IMR-90 (cell line): ENCODE measurements around the gene ZXDC. TPM values are rescaled to one million over a fixed set of nuclear protein-coding genes. Genes with fewer than 3 reads are reported as not detected.

ENCODE experiments used
- ATAC-seq: fragments of 200-7000 bp; cut with Tn5 transposase; 2 replicates; pipeline ENCODE4 v1.9.1; 2020; ENCODE audit warnings: low read depth, mild to moderate bottlenecking, moderate library complexity
- BruUV-seq: library from RNA; stranded (reverse); fragments of 400-500 nt; replicated peaks from 2 replicates; lab custom pipeline; 2021; lab: Mats Ljungman, UMichigan
- CTCF ChIA-PET: fragments of 300-600 bp; formaldehyde crosslinking; extraction: SDS; loops from one replicate; lab custom pipeline; 2021; ENCODE audit warnings: antibody characterized with exemption; lab: Yijun Ruan, JAX
- POLR2A ChIA-PET: fragments of 300-600 bp; sonication (Branson Sonifier 250); formaldehyde crosslinking; loops from one replicate; lab custom pipeline; 2022; ENCODE audit warnings: antibody characterized with exemption; ENCODE audit not compliant: unreplicated experiment; lab: Charles Lee
- DNase-seq: peaks from one replicate; pipeline ENCODE4 v3.0.0; 2013
- H2AFZ ChIP-seq: replicated peaks from 2 replicates; pipeline ENCODE3; 2013; ENCODE audit warnings: low read length, mild to moderate bottlenecking; ENCODE audit not compliant: poor library complexity
- H2AK5ac ChIP-seq: 2 replicates; pipeline ENCODE4 v1.6.1; 2013; ENCODE audit warnings: low read depth, low read length, inconsistent platforms
- H2AK9ac ChIP-seq: replicated peaks from 2 replicates; pipeline ENCODE3; 2013; ENCODE audit warnings: mild to moderate bottlenecking, low read depth, low read length, moderate library complexity; ENCODE audit not compliant: poor library complexity
- H2BK120ac ChIP-seq: 2 replicates; pipeline ENCODE4 v1.6.1; 2013; ENCODE audit warnings: low read depth, low read length, inconsistent platforms
- H2BK15ac ChIP-seq: 3 replicates; pipeline ENCODE4 v1.6.1; 2013; ENCODE audit warnings: low read depth, low read length, inconsistent platforms
- H2BK20ac ChIP-seq: 2 replicates; pipeline ENCODE4 v1.6.1; 2013; ENCODE audit warnings: low read depth, mild to moderate bottlenecking, inconsistent platforms, low read length, moderate library complexity
- H2BK5ac ChIP-seq: 2 replicates; pipeline ENCODE4 v1.6.1; 2013; ENCODE audit warnings: mild to moderate bottlenecking, low read depth, low read length, inconsistent platforms; ENCODE audit not compliant: poor library complexity, severe bottlenecking
- H3K14ac ChIP-seq: replicated peaks from 2 replicates; pipeline ENCODE4 v1.6.1; 2013; ENCODE audit warnings: low read depth, low read length, inconsistent platforms
- H3K18ac ChIP-seq: 2 replicates; pipeline ENCODE4 v1.6.1; 2013; ENCODE audit warnings: low read depth, low read length, control low read depth
- H3K23ac ChIP-seq: 2 replicates; pipeline ENCODE4 v1.6.1; 2013; ENCODE audit warnings: low read depth, low read length, inconsistent platforms
- H3K27ac ChIP-seq: 2 replicates; pipeline ENCODE4 v1.5.1; 2013; ENCODE audit warnings: mild to moderate bottlenecking, control low read depth, low read length; ENCODE audit not compliant: insufficient read depth
- H3K27me3 ChIP-seq: 2 replicates; pipeline ENCODE4 v1.6.1; 2013; ENCODE audit warnings: low read length; ENCODE audit not compliant: control insufficient read depth, insufficient read depth
- H3K36me3 ChIP-seq: 2 replicates; pipeline ENCODE4 v1.6.1; 2013; ENCODE audit warnings: low read length, mixed read lengths; ENCODE audit not compliant: control insufficient read depth, insufficient read depth
- H3K4ac ChIP-seq: 2 replicates; pipeline ENCODE4 v1.6.1; 2013; ENCODE audit warnings: low read depth, low read length, inconsistent platforms
- H3K4me1 ChIP-seq: 2 replicates; pipeline ENCODE4 v1.6.1; 2013; ENCODE audit warnings: low read length, mixed read lengths; ENCODE audit not compliant: control insufficient read depth, insufficient read depth
- H3K4me2 ChIP-seq: 2 replicates; pipeline ENCODE4 v1.6.1; 2013; ENCODE audit warnings: low read depth, mild to moderate bottlenecking, control low read depth, low read length, moderate library complexity
- H3K4me3 ChIP-seq: 2 replicates; pipeline ENCODE4 v1.5.1; 2013; ENCODE audit warnings: low read depth, mild to moderate bottlenecking, control low read depth, low read length, moderate library complexity; ENCODE audit not compliant: insufficient read depth
- H3K56ac ChIP-seq: 2 replicates; pipeline ENCODE4 v1.6.1; 2013; ENCODE audit warnings: low read length, inconsistent platforms; ENCODE audit not compliant: insufficient read depth; ENCODE audit errors: extremely low read depth
- H3K79me1 ChIP-seq, 2 experiments: 2 replicates each; pipeline ENCODE4 v1.6.1; 2013; ENCODE audit warnings: low read length in 2 of 2, inconsistent platforms in 1 of 2, low read depth in 1 of 2
- H3K9ac ChIP-seq: 2 replicates; pipeline ENCODE4 v1.6.1; 2013; ENCODE audit warnings: low read depth, low read length, control low read depth
- H3K9me1 ChIP-seq: 2 replicates; pipeline ENCODE4 v1.6.1; 2013; ENCODE audit warnings: low read length, inconsistent platforms; ENCODE audit not compliant: insufficient read depth
- H3K9me3 ChIP-seq: 2 replicates; pipeline ENCODE4 v1.6.1; 2013; ENCODE audit warnings: low read length; ENCODE audit not compliant: control insufficient read depth, insufficient read depth
- H4K20me1 ChIP-seq: 2 replicates; pipeline ENCODE4 v1.6.1; 2013; ENCODE audit warnings: low read length, inconsistent platforms; ENCODE audit not compliant: insufficient read depth
- H4K5ac ChIP-seq: 2 replicates; pipeline ENCODE4 v1.6.1; 2013; ENCODE audit warnings: mild to moderate bottlenecking, low read depth, low read length, control low read depth
- H4K8ac ChIP-seq, 2 experiments: 2 replicates each; pipeline ENCODE4 v1.6.1; 2013; ENCODE audit warnings: low read depth in 2 of 2, low read length in 2 of 2, control low read depth in 1 of 2, inconsistent platforms in 1 of 2
- H4K91ac ChIP-seq: 2 replicates; pipeline ENCODE4 v1.6.1; 2013; ENCODE audit warnings: low read depth, low read length, inconsistent platforms; ENCODE audit not compliant: insufficient read depth
- BHLHE40 ChIP-seq: fragments of 150-350 bp; IDR thresholded peaks from 2 replicates; pipeline ENCODE4 v1.6.1; 2016; ENCODE audit warnings: mild to moderate bottlenecking, low read depth, low read length
- CEBPB ChIP-seq: IDR thresholded peaks from 2 replicates; pipeline ENCODE4 v1.6.1; 2012; ENCODE audit warnings: low read depth, low read length, improper control_type of control experiment
- CHD1 ChIP-seq: IDR thresholded peaks from 2 replicates; pipeline ENCODE4 v1.6.1; 2012; ENCODE audit warnings: low read depth, low read length, improper control_type of control experiment
- FOS ChIP-seq: fragments of 150-350 bp; IDR thresholded peaks from 2 replicates; pipeline ENCODE4 v1.6.1; 2016; ENCODE audit warnings: low read depth, low read length
- MAFK ChIP-seq: IDR thresholded peaks from 2 replicates; pipeline ENCODE4 v1.6.1; 2012; ENCODE audit warnings: low read depth, low read length, improper control_type of control experiment
- MAZ ChIP-seq: IDR thresholded peaks from 2 replicates; pipeline ENCODE4 v1.6.1; 2012; ENCODE audit warnings: low read depth, mild to moderate bottlenecking, low read length, improper control_type of control experiment, moderate library complexity, borderline replicate concordance
- MXI1 ChIP-seq: IDR thresholded peaks from 2 replicates; pipeline ENCODE4 v1.6.1; 2012; ENCODE audit warnings: low read depth, mild to moderate bottlenecking, low read length, moderate library complexity, borderline replicate concordance
- NFE2L2 ChIP-seq: fragments of 150-350 bp; IDR thresholded peaks from 2 replicates; pipeline ENCODE4 v1.6.1; 2016; ENCODE audit warnings: low read depth, mild to moderate bottlenecking, low read length
- POLR2A ChIP-seq: IDR thresholded peaks from 2 replicates; pipeline ENCODE4 v1.6.1; 2012; ENCODE audit warnings: mild to moderate bottlenecking, low read depth, low read length
- RAD21 ChIP-seq: IDR thresholded peaks from 2 replicates; pipeline ENCODE4 v1.6.1; 2012; ENCODE audit warnings: low read length, improper control_type of control experiment
- RCOR1 ChIP-seq: IDR thresholded peaks from 2 replicates; pipeline ENCODE4 v1.6.1; 2012; ENCODE audit warnings: mild to moderate bottlenecking, low read length, improper control_type of control experiment; ENCODE audit not compliant: insufficient replicate concordance
- RFX5 ChIP-seq: IDR thresholded peaks from 2 replicates; pipeline ENCODE4 v1.8.0; 2012; ENCODE audit warnings: low read depth, mild to moderate bottlenecking, low read length, moderate library complexity
- SMC3 ChIP-seq: fragments of 150-350 bp; IDR thresholded peaks from 2 replicates; pipeline ENCODE4 v1.6.1; 2016; ENCODE audit warnings: low read depth, mild to moderate bottlenecking, antibody characterized with exemption, low read length, moderate library complexity
- WGBS, 2 experiments: methylation state at CpG; one replicate each; pipeline versions ENCODE4 v1.1.5 to v1.1.7; 2013; ENCODE audit warnings: missing lambda C conversion rate in 2 of 2; ENCODE audit not compliant: insufficient read length in 1 of 2; ENCODE audit errors: extremely low coverage in 2 of 2; 5-methylcytosine and 5-hydroxymethylcytosine counted together
- dilution Hi-C: fragments of 300-500 bp; cut with HindIII; formaldehyde crosslinking; loops from one replicate; pipeline ENCODE4 v1.14.3; 2018; ENCODE audit warnings: low sequenced_read_pairs; ENCODE audit not compliant: unreplicated experiment
- in situ Hi-C: fragments of 300-500 bp; cut with MboI; formaldehyde crosslinking; loops from 3 replicates; pipeline ENCODE4 v1.14.3; 2019; ENCODE audit warnings: low sequenced_read_pairs, inconsistent platforms, mixed read lengths
- intact Hi-C: fragments of 100-400 bp; cut with micrococcal nuclease; formaldehyde crosslinking; loops from 2 replicates; pipeline ENCODE4 v1.10.0; 2022
- polyA plus RNA-seq, 3 experiments: library from polyadenylated mRNA; depleted of rRNA; stranded (reverse); fragments of >200 nt; gene quantifications; 2 replicates each; pipeline ENCODE4 v1.2.3, GENCODE V29; 2012; ENCODE audit warnings: low replicate concordance in 1 of 3
- total RNA-seq: library from RNA; depleted of rRNA; stranded (reverse); fragments of >200 nt; gene quantifications from 2 replicates; pipeline ENCODE4 v1.2.3, GENCODE V29; 2012
- TF ChIP-seq, protein P1 (sequence below): fragments of 150-350 bp; IDR thresholded peaks from 2 replicates; pipeline ENCODE4 v1.6.1; 2016; ENCODE audit warnings: low read depth, mild to moderate bottlenecking, low read length, moderate library complexity, borderline replicate concordance
- TF ChIP-seq, protein P2 (sequence below): fragments of 150-350 bp; IDR thresholded peaks from 2 replicates; pipeline ENCODE4 v1.6.1; 2017; ENCODE audit warnings: mild to moderate bottlenecking, antibody characterized with exemption, low read length, low read depth
- TF ChIP-seq, protein P3 (sequence below): conservative IDR thresholded peaks from 2 replicates; pipeline ENCODE4 v1.5.1; 2012; ENCODE audit warnings: mild to moderate bottlenecking, low read depth, low read length, improper control_type of control experiment

Gene ZXDC
- total and polyA plus RNA-seq, 2 of the 4 experiments (the other 2 are of a cell fraction): 11.5 to 14.3 TPM

DNA sequence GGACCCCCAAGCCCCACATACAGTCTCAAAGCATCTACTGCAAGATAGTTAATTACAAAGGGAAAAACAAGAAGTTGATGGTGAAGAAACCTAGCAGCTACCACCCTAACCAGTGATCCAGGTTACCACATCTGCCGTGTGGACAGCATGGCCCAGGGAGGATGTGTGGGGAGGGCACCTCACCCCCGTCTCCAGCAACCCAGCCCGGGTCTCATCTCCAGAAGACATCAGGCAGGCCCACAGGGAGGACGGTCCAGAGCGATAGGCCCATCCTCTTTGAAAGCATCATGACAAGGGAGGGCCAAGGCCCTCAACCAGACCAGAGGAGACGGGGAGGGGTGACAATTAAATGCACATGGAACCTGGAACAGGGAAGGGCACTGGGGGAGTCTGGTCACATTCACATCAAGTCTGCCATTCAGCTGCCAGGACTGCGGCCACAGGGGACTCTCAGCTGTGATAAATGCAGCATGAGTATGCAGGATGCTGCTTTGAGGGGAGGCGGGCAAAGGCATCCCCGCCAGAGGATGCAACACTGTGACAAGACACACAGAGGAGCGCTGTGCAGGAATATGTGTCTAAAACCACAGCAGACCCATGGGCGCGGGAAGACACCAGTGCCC lies 18.8 kb downstream of the ZXDC start:
- Histone ChIP-seq H2BK15ac (no peak overlapping the region), H3K9ac (no peak overlapping the region), H2BK5ac (no peak overlapping the region), H4K8ac (no peak overlapping the region), H2AK5ac (no peak overlapping the region), H3K4ac (no peak overlapping the region), H2BK20ac (no peak overlapping the region), H3K23ac (no peak overlapping the region), H3K36me3 (peaks cover 43% of the 10 kb centered on the region), H3K79me1 (peaks cover 22 to 41% of the 10 kb centered on the region in 2 experiments), H3K27ac (no peak overlapping the region), H2AFZ (no peak overlapping the region), H3K4me2 (no peak overlapping the region), H3K27me3 (no peaks in the 10 kb centered on the region), H3K9me3 (no peaks in the 10 kb centered on the region), H2AK9ac (no peak overlapping the region), H3K4me1 (no peaks in the 10 kb centered on the region), H3K56ac (no peak overlapping the region), H2BK120ac (no peak overlapping the region), H3K18ac (no peak overlapping the region), H4K91ac (no peak overlapping the region), H3K14ac (no peak overlapping the region), H4K5ac (no peak overlapping the region), H3K9me1 (no peaks in the 10 kb centered on the region; the same call in 1 of the 2 replicates), H4K20me1 (peaks cover 24% of the 10 kb centered on the region), H3K4me3 (no peak overlapping the region)
- in situ Hi-C loops (no loop called here), dilution Hi-C loops (no loop called here), intact Hi-C loops (no loop called here)
- WGBS, 2 experiments: 90% methylated on average over 8 of the region's 12 CpGs; no CpG with 5 or more reads in 1 of the 2 experiments
- BruUV-seq: no TSS peak
- TF ChIP-seq, protein P1, sequence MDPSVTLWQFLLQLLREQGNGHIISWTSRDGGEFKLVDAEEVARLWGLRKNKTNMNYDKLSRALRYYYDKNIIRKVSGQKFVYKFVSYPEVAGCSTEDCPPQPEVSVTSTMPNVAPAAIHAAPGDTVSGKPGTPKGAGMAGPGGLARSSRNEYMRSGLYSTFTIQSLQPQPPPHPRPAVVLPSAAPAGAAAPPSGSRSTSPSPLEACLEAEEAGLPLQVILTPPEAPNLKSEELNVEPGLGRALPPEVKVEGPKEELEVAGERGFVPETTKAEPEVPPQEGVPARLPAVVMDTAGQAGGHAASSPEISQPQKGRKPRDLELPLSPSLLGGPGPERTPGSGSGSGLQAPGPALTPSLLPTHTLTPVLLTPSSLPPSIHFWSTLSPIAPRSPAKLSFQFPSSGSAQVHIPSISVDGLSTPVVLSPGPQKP: no peak
- no peak for TF ChIP-seq SMC3
- no peak for TF ChIP-seq RCOR1
- TF ChIP-seq, protein P2, sequence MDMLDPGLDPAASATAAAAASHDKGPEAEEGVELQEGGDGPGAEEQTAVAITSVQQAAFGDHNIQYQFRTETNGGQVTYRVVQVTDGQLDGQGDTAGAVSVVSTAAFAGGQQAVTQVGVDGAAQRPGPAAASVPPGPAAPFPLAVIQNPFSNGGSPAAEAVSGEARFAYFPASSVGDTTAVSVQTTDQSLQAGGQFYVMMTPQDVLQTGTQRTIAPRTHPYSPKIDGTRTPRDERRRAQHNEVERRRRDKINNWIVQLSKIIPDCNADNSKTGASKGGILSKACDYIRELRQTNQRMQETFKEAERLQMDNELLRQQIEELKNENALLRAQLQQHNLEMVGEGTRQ: no peak
- no peak for TF ChIP-seq FOS
- no peak for TF ChIP-seq NFE2L2
- TF ChIP-seq, protein P3, sequence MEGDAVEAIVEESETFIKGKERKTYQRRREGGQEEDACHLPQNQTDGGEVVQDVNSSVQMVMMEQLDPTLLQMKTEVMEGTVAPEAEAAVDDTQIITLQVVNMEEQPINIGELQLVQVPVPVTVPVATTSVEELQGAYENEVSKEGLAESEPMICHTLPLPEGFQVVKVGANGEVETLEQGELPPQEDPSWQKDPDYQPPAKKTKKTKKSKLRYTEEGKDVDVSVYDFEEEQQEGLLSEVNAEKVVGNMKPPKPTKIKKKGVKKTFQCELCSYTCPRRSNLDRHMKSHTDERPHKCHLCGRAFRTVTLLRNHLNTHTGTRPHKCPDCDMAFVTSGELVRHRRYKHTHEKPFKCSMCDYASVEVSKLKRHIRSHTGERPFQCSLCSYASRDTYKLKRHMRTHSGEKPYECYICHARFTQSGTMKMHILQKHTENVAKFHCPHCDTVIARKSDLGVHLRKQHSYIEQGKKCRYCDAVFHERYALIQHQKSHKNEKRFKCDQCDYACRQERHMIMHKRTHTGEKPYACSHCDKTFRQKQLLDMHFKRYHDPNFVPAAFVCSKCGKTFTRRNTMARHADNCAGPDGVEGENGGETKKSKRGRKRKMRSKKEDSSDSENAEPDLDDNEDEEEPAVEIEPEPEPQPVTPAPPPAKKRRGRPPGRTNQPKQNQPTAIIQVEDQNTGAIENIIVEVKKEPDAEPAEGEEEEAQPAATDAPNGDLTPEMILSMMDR: no peak
- no peak for TF ChIP-seq MXI1
- no peak for TF ChIP-seq MAZ
- no peak for TF ChIP-seq CHD1
- no peak for TF ChIP-seq MAFK
- TF ChIP-seq POLR2A: no peak
- TF ChIP-seq BHLHE40: no peak
- TF ChIP-seq CEBPB: no peak
- TF ChIP-seq RFX5: no peak
- no peak for TF ChIP-seq RAD21
- ChIA-PET POLR2A (no interaction called here), CTCF (interaction anchor here (0.6 kb wide), 1 partner anchor 15 kb away, joined by 4 read pairs; no protein-coding TSS in a partner anchor)
- DNase-seq: no peak
- no peak for ATAC-seq
